ENCODE data around the gene ACTR1A. TPM values are rescaled to one million over a fixed set of nuclear protein-coding genes. Genes with fewer than 3 reads are reported as not detected.

Gene ACTR1A
- total and polyA plus RNA-seq, 9 of the 15 experiments (the other 6 are each of a cell fraction or from before 2014, with no cell fraction given) = 36.3 to 77.2 (median 49.6) TPM

GRCh38 chr10:102450374-102451104 lies 52.0 kb downstream of the ACTR1A start (continued):
- TF ChIP-seq ARID4B (CRISPR knock-in tag; IDR thresholded peaks at IDR 0.05) (peak; percentile 71), SMARCA5 (IDR thresholded peaks at IDR 0.05) (no peak), MTA1 (IDR thresholded peaks at IDR 0.05; ENCODE audit: borderline replicate concordance) (no peak), XRCC5 (IDR thresholded peaks at IDR 0.05; ENCODE audit: low read depth, low read length) (no peak), POLR2G (IDR thresholded peaks at IDR 0.05; ENCODE audit: low read depth, low read length) (peak; percentile 81), MEIS2 (IDR thresholded peaks at IDR 0.05; ENCODE audit: partially characterized antibody) (peak; percentile 20), PHF20 (IDR thresholded peaks at IDR 0.05; ENCODE audit: partially characterized antibody) (no peak), ZBTB2 (IDR thresholded peaks at IDR 0.05) (no peak), ZNF165 (CRISPR knock-in tag; IDR thresholded peaks at IDR 0.05; ENCODE audit: borderline replicate concordance) (no peak), ADNP (tag; IDR thresholded peaks at IDR 0.05) (no peak), PCBP2 (IDR thresholded peaks at IDR 0.05; ENCODE audit: low read depth, low read length, poor library complexity, severe bottlenecking) (no peak), FOSL1 (tag; conservative IDR thresholded peaks at IDR 0.05) (no peak), POLR2H (tag; IDR thresholded peaks at IDR 0.05; ENCODE audit: low read depth) (no peak; the same call in 1 of the 2 replicates), NR0B1 (IDR thresholded peaks at IDR 0.05; ENCODE audit: partially characterized antibody) (no peak), SRF (CRISPR knock-in tag; IDR thresholded peaks at IDR 0.05) (no peak), E2F4 (CRISPR knock-in tag; IDR thresholded peaks at IDR 0.05; ENCODE audit: low read depth) (no peak), HMG20B (CRISPR knock-in tag; IDR thresholded peaks at IDR 0.05) (no peak), ATF4 (CRISPR knock-in tag; IDR thresholded peaks at IDR 0.05) (no peak)
